IPS-15b (cell line): ENCODE results near the gene OCRL.
A peak's percentile ranks its signal among the peaks of the same experiment; 100 is the strongest.

Source experiments
- H3K27me3 ChIP-seq: one replicate; pipeline ENCODE4 v1.6.1; 2013; ENCODE audit warnings: low read length; ENCODE audit not compliant: control insufficient read depth, insufficient read depth
- H3K36me3 ChIP-seq: one replicate; pipeline ENCODE4 v1.6.1; 2013; ENCODE audit warnings: low read length; ENCODE audit not compliant: control insufficient read depth, insufficient read depth
- H3K4me1 ChIP-seq: one replicate; pipeline ENCODE4 v1.6.1; 2013; ENCODE audit warnings: mild to moderate bottlenecking, low read length; ENCODE audit not compliant: control insufficient read depth, insufficient read depth
- H3K4me3 ChIP-seq: one replicate; pipeline ENCODE4 v1.5.1; 2013; ENCODE audit warnings: low read depth, low read length
- H3K9ac ChIP-seq: one replicate; pipeline ENCODE4 v1.6.1; 2013; ENCODE audit warnings: low read depth, mild to moderate bottlenecking, low read length
- H3K9me3 ChIP-seq: one replicate; pipeline ENCODE4 v1.6.1; 2013; ENCODE audit warnings: mild to moderate bottlenecking, low read length; ENCODE audit not compliant: control insufficient read depth, insufficient read depth

Gene OCRL

DNA sequence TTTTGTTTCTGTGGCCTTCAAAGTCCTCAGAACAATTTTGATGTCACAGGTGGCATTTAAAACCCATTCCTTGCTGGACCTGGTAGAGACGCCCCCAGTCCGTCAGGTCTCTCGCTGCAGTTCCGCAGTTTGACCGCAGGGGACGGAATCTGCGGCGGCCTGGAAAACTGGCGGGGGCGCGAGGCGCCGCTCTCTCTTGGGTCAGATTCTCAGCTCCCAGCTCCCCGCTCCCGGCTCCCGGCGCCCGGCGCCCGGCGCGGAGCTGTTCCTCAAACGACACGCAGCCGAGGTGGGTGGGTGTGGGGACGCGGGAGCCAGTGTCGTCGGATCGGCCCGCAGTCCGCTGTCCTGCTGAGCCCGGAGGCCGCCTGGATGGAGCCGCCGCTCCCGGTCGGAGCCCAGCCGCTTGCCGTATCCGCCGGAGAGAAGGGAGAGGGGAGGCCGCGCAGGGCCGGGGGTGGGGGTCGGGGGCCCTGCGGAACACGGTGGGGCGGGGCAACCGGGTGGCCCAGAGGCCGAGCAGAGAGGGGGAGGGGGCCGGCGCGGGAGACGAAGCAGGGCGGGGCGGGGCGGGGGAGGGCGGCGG, at the start of gene OCRL:
TSS of gene OCRL (plus strand) at position 192 of the 586 bp plus-strand sequence. CDS start at position 373, 181 bp downstream.
- Histone ChIP-seq H3K4me3 (peak within 1 kb of the TSS; percentile 91), H3K4me1 (peaks cover 6% of the 10 kb centered on the region), H3K9ac (peak within 1 kb of the TSS; percentile 88), H3K9me3 (no peaks in the 10 kb centered on the region), H3K36me3 (no peaks in the 10 kb centered on the region), H3K27me3 (no peaks in the 10 kb centered on the region)

- Histone ChIP-seq H3K4me1 (no peaks in the 10 kb centered on the region), H3K27me3 (no peaks in the 10 kb centered on the region), H3K4me3 (no peak overlapping the region), H3K9ac (no peak overlapping the region), H3K9me3 (no peaks in the 10 kb centered on the region), H3K36me3 (peaks cover 4% of the 10 kb centered on the region)
These were observed 49.7 kb upstream of the OCRL start for GRCh38 chrX:129490330-129490729.

- Histone ChIP-seq H3K4me3 (no peak overlapping the region), H3K9ac (no peak overlapping the region), H3K4me1 (no peaks in the 10 kb centered on the region), H3K36me3 (no peaks in the 10 kb centered on the region), H3K9me3 (no peaks in the 10 kb centered on the region), H3K27me3 (no peaks in the 10 kb centered on the region)
These were observed 46.4 kb upstream of the OCRL start for GRCh38 chrX:129493643-129494042.

GRCh38 chrX:129494887-129495286, 45.2 kb upstream of the OCRL start:
- no peaks in the 10 kb centered on the region for H3K9me3 ChIP-seq
- no peak overlapping the region for H3K4me3 ChIP-seq
- no peak overlapping the region for H3K9ac ChIP-seq
- peaks cover 3% of the 10 kb centered on the region for H3K36me3 ChIP-seq
- no peaks in the 10 kb centered on the region for H3K27me3 ChIP-seq
- H3K4me1 ChIP-seq: no peaks in the 10 kb centered on the region

DNA sequence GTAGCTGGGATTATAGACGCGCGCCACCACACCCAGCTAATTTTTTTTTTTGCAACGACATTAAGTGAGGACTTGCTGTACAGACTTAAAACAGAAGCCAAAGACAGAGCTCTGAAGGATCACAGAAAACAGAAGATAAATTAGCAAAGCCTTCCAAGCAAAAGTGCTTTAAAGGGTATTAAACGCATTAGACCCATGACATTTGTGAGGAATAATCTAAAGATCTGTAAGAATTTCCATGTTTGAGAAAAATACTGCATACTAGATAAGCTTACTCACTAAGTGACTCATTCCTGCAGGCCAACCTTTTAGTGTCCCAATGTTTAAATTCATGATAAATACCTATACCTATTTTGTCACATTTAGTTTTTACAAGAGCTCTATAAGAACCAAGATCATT, 44.2 kb upstream of the OCRL start:
- H3K4me3 ChIP-seq: no peak overlapping the region
- H3K27me3 ChIP-seq: no peaks in the 10 kb centered on the region
- H3K36me3 ChIP-seq: peaks cover 3% of the 10 kb centered on the region
- H3K9me3 ChIP-seq: no peaks in the 10 kb centered on the region
- H3K9ac ChIP-seq: no peak overlapping the region
- no peaks in the 10 kb centered on the region for H3K4me1 ChIP-seq

- no peak overlapping the region for H3K4me3 ChIP-seq
- H3K27me3 ChIP-seq: no peaks in the 10 kb centered on the region
- H3K9me3 ChIP-seq: no peaks in the 10 kb centered on the region
- peaks cover 3% of the 10 kb centered on the region for H3K36me3 ChIP-seq
- H3K4me1 ChIP-seq: no peaks in the 10 kb centered on the region
- H3K9ac ChIP-seq: no peak overlapping the region
These were observed 43.4 kb upstream of the OCRL start for GRCh38 chrX:129496625-129497024.

DNA sequence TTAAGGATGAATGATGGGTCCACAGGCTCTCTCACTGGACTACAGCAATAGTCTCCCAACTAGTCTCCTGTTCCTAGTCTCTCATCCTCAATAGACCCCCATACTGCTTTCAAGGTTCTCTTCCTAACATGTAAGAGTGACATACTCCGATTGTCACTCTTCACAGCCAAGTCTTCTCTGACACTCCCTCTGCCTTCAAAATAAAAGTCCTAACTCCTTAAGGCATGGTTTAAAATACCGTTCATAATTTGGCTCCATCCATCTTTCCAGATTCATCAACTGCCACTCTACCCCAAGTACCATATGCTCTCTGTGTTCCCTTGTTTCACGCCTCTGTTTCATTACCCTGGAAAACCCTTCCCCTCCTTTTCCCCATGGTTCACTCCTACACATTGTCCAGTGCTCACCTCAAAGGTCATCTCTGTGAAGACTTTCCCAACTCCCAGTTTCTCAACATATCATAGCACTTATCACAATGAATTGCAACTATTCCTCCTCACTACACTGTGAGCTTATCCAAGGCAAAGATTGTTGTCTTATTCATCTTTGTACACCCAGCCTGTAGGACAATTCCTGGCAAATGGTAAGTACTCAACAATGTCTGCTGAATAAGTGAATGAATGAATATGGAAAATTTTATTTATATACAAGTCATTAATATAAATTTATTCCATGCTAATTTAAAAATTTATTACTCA, 42.8 kb upstream of the OCRL start:
- Histone ChIP-seq H3K27me3 (no peaks in the 10 kb centered on the region), H3K9me3 (no peaks in the 10 kb centered on the region), H3K9ac (no peak overlapping the region), H3K4me1 (no peaks in the 10 kb centered on the region), H3K36me3 (peaks cover 5% of the 10 kb centered on the region), H3K4me3 (no peak overlapping the region)

DNA sequence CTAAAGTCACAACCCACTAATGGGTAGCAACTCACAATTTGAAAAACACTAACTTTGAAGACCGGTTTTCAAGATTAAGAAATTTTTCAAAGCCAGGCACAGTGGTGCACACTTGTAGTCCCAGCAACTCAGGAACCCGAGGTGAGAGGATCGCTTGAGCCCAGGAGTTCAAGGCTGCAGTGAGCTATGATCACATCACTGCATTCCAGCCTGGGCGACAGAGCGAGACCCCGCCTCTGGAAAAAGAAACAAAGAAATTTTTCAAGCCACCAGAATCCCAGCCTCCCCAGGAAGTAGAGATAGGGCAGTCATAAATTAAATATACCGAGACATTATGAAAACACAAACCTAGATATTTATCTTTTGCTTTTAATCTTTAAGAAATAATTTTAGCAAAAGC, 29.7 kb upstream of the OCRL start:
- Histone ChIP-seq H3K4me1 (no peaks in the 10 kb centered on the region), H3K4me3 (no peak overlapping the region), H3K36me3 (no peaks in the 10 kb centered on the region), H3K27me3 (no peaks in the 10 kb centered on the region), H3K9me3 (no peaks in the 10 kb centered on the region), H3K9ac (no peak overlapping the region)

GRCh38 chrX:129511689-129512088, 28.4 kb upstream of the OCRL start:
- no peak overlapping the region for H3K9ac ChIP-seq
- no peaks in the 10 kb centered on the region for H3K27me3 ChIP-seq
- H3K36me3 ChIP-seq: no peaks in the 10 kb centered on the region
- no peaks in the 10 kb centered on the region for H3K4me1 ChIP-seq
- no peaks in the 10 kb centered on the region for H3K9me3 ChIP-seq
- H3K4me3 ChIP-seq: no peak overlapping the region

- H3K9me3 ChIP-seq: no peaks in the 10 kb centered on the region
- H3K4me3 ChIP-seq: no peak overlapping the region
- no peak overlapping the region for H3K9ac ChIP-seq
- H3K4me1 ChIP-seq: no peaks in the 10 kb centered on the region
- no peaks in the 10 kb centered on the region for H3K36me3 ChIP-seq
- H3K27me3 ChIP-seq: no peaks in the 10 kb centered on the region
These were observed 27.6 kb upstream of the OCRL start for GRCh38 chrX:129512409-129512808.

DNA sequence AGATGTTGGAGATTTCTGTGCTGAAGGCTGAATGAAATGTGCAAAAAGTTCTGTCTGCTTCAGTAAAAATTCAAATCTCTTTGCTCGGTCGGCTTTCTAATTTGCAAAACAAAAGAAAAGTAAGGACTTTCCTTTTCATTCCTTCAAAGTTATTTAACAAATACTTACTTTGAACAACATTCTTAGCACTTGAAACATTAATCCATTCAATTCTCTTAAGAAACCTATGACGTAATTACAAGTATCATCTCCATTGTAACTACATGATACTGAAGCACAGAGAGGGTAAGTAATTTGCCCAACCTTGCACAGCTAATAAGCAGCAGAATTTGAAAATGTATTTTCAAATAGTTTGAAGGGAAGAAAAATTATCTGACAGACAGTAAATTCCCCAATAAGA, 23.7 kb upstream of the OCRL start:
- Histone ChIP-seq H3K4me1 (no peaks in the 10 kb centered on the region), H3K27me3 (no peaks in the 10 kb centered on the region), H3K4me3 (no peak overlapping the region), H3K36me3 (no peaks in the 10 kb centered on the region), H3K9me3 (no peaks in the 10 kb centered on the region), H3K9ac (no peak overlapping the region)

- Histone ChIP-seq H3K9me3 (no peaks in the 10 kb centered on the region), H3K9ac (no peak overlapping the region), H3K4me1 (no peaks in the 10 kb centered on the region), H3K4me3 (no peak overlapping the region), H3K36me3 (no peaks in the 10 kb centered on the region), H3K27me3 (no peaks in the 10 kb centered on the region)
These were observed 19.9 kb upstream of the OCRL start for GRCh38 chrX:129520151-129520550.
